HG02981 (cell line): ENCODE results near the gene CENPB.
"Not testable (repeated sequence)": the region's sequence is repeated elsewhere in the genome, so short reads cannot be mapped to it uniquely, and the experiment has no call there.

ENCODE experiments used
- ATAC-seq: cut with Tn5 transposase; IDR thresholded peaks from one replicate; pipeline ENCODE4 v1.9.1; 2021; ENCODE audit warnings: mild to moderate bottlenecking, moderate library complexity; ENCODE audit not compliant: unreplicated experiment

CENPB gene

GRCh38 chr20:3811467-3812258 lies 25.1 kb upstream of the CENPB start:
- ATAC-seq, result no peak

- ATAC-seq, result no peak
Observed at GRCh38 chr20:3808544-3808943, 22.0 kb upstream of the CENPB start.

- no peak for ATAC-seq
Observed at GRCh38 chr20:3804781-3805180, 18.2 kb upstream of the CENPB start.

GRCh38 chr20:3804254-3804751 lies 17.8 kb upstream of the CENPB start:
- no peak for ATAC-seq

- ATAC-seq, result no peak
Observed at GRCh38 chr20:3803854-3804253, 17.3 kb upstream of the CENPB start.

GRCh38 chr20:3803289-3803688 lies 16.7 kb upstream of the CENPB start:
- ATAC-seq, result no peak

GRCh38 chr20:3802524-3803239 lies 16.1 kb upstream of the CENPB start:
- ATAC-seq, result no peak

GRCh38 chr20:3801846-3802245 lies 15.3 kb upstream of the CENPB start:
- ATAC-seq, result no peak

- no peak for ATAC-seq
Observed at GRCh38 chr20:3801299-3801698, 14.8 kb upstream of the CENPB start.

GRCh38 chr20:3800878-3801260 lies 14.3 kb upstream of the CENPB start:
- no peak for ATAC-seq

GRCh38 chr20:3800256-3800877 lies 13.8 kb upstream of the CENPB start:
- no peak for ATAC-seq

- ATAC-seq, result no peak
Observed at GRCh38 chr20:3798908-3799248, 12.3 kb upstream of the CENPB start.

GRCh38 chr20:3798373-3798768 lies 11.8 kb upstream of the CENPB start:
- ATAC-seq, result no peak

- no peak for ATAC-seq
Observed at GRCh38 chr20:3797592-3798372, 11.2 kb upstream of the CENPB start.

- ATAC-seq, result no peak
Observed at GRCh38 chr20:3797226-3797545, 10.6 kb upstream of the CENPB start.

GRCh38 chr20:3796477-3797225 lies 10.1 kb upstream of the CENPB start:
- ATAC-seq, result no peak

GRCh38 chr20:3795511-3796468 lies 9.2 kb upstream of the CENPB start, which contains the start of gene CDC25B:
TSS of gene CDC25B (plus strand) at chr20:3796310. CDS start at chr20:3796532, 222 bp downstream.
- peak; percentile 53 for ATAC-seq

GRCh38 chr20:3794701-3795420 lies 8.3 kb upstream of the CENPB start:
- ATAC-seq, result no peak

- ATAC-seq, result not testable (repeated sequence)
Observed at GRCh38 chr20:3794168-3794567, 7.6 kb upstream of the CENPB start.
